GM12875 (cell line): ENCODE measurements around the gene AZIN2.
A peak's percentile ranks its signal among the peaks of the same experiment; 100 is the strongest.
"Not testable (repeated sequence)": the region's sequence is repeated elsewhere in the genome, so short reads cannot be mapped to it uniquely, and the experiment has no call there.

ENCODE experiments used
- H3K4me3 ChIP-seq: one replicate; pipeline ENCODE4 v1.5.1; 2011; ENCODE audit warnings: low read depth, low read length, control low read depth
- TF ChIP-seq, protein P1 (sequence below): IDR thresholded peaks from 2 replicates; pipeline ENCODE4 v1.5.1; 2011; ENCODE audit warnings: low read depth, mild to moderate bottlenecking, control low read depth, inconsistent platforms, low read length, moderate library complexity, borderline replicate concordance; ENCODE audit not compliant: insufficient read depth

AZIN2 gene

GRCh38 chr1:33120436-33121231, 39.7 kb downstream of the AZIN2 start:
- TF ChIP-seq, protein P1, sequence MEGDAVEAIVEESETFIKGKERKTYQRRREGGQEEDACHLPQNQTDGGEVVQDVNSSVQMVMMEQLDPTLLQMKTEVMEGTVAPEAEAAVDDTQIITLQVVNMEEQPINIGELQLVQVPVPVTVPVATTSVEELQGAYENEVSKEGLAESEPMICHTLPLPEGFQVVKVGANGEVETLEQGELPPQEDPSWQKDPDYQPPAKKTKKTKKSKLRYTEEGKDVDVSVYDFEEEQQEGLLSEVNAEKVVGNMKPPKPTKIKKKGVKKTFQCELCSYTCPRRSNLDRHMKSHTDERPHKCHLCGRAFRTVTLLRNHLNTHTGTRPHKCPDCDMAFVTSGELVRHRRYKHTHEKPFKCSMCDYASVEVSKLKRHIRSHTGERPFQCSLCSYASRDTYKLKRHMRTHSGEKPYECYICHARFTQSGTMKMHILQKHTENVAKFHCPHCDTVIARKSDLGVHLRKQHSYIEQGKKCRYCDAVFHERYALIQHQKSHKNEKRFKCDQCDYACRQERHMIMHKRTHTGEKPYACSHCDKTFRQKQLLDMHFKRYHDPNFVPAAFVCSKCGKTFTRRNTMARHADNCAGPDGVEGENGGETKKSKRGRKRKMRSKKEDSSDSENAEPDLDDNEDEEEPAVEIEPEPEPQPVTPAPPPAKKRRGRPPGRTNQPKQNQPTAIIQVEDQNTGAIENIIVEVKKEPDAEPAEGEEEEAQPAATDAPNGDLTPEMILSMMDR, result no peak
- no peak overlapping the region for H3K4me3 ChIP-seq

GRCh38 chr1:33121728-33122127, 40.8 kb downstream of the AZIN2 start:
- TF ChIP-seq, protein P1, result no peak
- no peak overlapping the region for H3K4me3 ChIP-seq

DNA sequence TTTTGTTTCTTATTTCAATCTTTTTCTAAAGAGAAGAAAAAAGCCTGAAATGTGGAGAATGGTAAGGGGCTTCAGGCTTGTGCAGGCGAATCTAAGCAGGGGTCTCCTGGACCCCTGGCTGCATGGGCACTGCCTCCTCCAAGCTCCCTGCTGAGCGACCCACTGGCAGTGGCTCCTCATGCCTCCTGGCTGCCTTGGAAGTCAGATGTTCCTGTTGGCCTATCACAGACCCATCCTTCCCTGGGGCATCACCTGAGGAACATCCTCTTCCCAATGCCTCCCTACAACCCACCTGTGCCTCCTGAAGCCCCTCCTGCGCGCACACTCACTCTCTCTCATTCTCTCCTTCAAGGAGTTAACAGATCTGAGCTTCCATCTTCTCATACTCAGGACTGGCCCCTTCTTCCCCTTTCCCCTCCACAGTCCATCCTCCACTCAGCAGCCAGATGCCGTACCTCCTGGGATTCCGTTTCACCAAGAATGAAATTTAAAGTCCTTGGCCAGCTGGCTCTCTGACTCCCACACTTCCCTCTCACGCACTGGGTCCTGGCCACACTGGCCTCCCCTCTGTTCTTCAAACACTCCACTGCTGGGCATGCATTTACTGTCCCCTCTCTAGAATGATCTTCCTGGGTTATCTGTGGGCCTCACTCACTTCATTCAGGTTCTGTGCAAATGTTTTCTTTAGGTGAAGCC, 41.7 kb downstream of the AZIN2 start:
- TF ChIP-seq, protein P1, result no peak
- H3K4me3 ChIP-seq, result no peak overlapping the region

DNA sequence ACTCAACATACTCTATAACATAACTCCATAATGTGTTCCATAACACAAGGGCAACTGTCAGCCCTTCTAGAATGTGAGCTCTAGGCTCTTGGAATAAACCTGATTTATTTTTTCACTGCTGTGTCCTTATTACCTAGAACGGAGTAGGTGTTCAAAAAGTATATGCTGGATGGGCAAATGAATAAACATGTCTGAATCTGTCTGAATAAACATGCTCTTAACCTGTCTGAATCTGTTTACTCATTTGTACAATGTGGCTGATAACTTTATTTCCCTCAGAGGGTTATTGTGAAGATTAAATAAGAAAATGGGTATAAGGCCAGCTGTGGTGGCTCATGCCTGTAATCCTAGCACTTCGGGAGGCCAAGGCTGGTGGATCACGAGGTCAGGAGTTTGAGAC, 42.3 kb downstream of the AZIN2 start:
- no peak overlapping the region for H3K4me3 ChIP-seq

DNA sequence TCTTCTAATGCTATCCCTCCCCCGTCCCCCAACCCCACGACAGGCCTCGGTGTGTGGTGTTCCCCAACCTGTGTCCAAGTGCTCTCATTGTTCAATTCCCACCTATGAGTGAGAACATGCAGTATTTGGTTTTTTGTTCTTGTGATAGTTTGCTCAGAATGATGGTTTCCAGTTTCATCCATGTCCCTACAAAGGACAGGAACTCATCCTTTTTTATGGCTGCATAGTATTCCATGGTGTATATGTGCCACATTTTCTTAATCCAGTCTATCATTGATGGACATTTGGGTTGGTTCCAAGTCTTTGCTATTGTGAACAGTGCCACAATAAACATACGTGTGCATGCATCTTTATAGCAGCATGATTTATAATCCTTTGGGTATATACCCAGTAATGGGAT, 43.7 kb downstream of the AZIN2 start:
- not testable (repeated sequence) for H3K4me3 ChIP-seq

More for the DNA sequence above, 42.3 kb downstream of the AZIN2 start:
- TF ChIP-seq, protein P1, result no peak

DNA sequence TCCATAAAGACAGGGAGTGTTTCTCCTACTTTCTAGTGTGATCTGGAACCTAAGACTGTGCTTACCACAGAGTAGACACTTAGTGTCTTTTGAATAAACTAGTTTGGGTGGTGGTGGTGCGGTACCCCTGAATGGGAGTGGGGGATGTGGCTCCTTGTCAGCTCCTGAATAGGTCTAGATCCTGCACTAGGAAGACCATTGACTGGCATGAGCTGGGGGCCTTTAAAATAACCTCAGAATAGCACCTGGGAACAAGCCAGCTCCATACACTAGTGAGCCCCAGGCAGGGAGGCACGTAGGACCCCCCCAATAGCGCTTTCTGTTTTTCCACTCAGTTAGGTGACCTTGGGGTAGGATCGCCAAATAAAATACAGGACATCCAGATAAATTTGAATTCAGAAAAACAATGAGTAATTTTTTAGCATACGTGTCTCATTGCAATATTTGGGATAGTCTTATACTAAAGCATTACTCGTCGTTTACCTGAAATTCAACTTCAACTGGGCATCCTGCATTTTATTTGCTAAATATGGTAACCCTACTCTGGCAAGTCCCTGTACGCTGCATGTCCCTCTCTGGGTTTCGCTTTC, 45.6 kb downstream of the AZIN2 start:
- TF ChIP-seq, protein P1, result no peak
- H3K4me3 ChIP-seq, result peak overlapping the region; percentile 77

- TF ChIP-seq, protein P1, result peak; percentile 92
- H3K4me3 ChIP-seq, result peak overlapping the region; percentile 77
Measured at GRCh38 chr1:33127001-33127823, 46.3 kb downstream of the AZIN2 start.
